Endothelial cell of umbilical vein (primary cell): ENCODE measurements around the gene YWHAH. TPM values are rescaled to one million over a fixed set of nuclear protein-coding genes. Genes with fewer than 3 reads are reported as not detected.

ENCODE experiments used
- BruUV-seq: library from RNA; stranded (reverse); fragments of 400-500 nt; replicated peaks from 2 replicates; lab custom pipeline; 2021; lab: Mats Ljungman, UMichigan
- CTCF ChIA-PET: fragments of 300-600, 350-600 bp; sonication (Branson Sonifier 250); formaldehyde crosslinking; loops from one replicate; lab custom pipeline; 2021; ENCODE audit warnings: antibody characterized with exemption, inconsistent platforms; lab: Charles Lee
- POLR2A ChIA-PET: fragments of 300-600, 350-600 bp; sonication (Branson Sonifier 250); formaldehyde crosslinking; loops from one replicate; lab custom pipeline; 2021; ENCODE audit warnings: antibody characterized with exemption, inconsistent platforms; lab: Charles Lee
- DNase-seq: peaks from one replicate; pipeline ENCODE4 v3.0.0-alpha.2; 2011; ENCODE audit warnings: low read depth, low spot score
- FAIRE-seq: peaks from 2 replicates; lab custom pipeline; 2011; peaks lifted over from hg19 to GRCh38; lab: Jason Lieb, UNC
- H2AFZ ChIP-seq: 2 replicates; pipeline ENCODE4 v1.6.0; 2012; ENCODE audit warnings: low read depth, low read length, control low read depth, inconsistent platforms
- H3K27ac ChIP-seq: 2 replicates; pipeline ENCODE4 v1.5.1; 2011; ENCODE audit warnings: low read depth, mild to moderate bottlenecking, control low read depth, low read length, moderate library complexity; ENCODE audit not compliant: insufficient read depth
- H3K27me3 ChIP-seq, 2 experiments: 2 replicates each; pipeline versions ENCODE4 v1.6.0 to v1.6.1; 2011; ENCODE audit warnings: low read length in 2 of 2, mixed read lengths in 1 of 2; ENCODE audit not compliant: control insufficient read depth in 2 of 2, insufficient read depth in 2 of 2
- H3K36me3 ChIP-seq, 2 experiments: 2 replicates in 1 of 2; 3 replicates in 1 of 2; pipeline ENCODE4 v1.5.1; 2011; ENCODE audit warnings: low read length in 2 of 2, mild to moderate bottlenecking in 1 of 2, moderate library complexity in 1 of 2; ENCODE audit not compliant: control insufficient read depth in 2 of 2, insufficient read depth in 2 of 2; ENCODE audit errors: extremely low read depth in 1 of 2
- H3K4me1 ChIP-seq: 3 replicates; pipeline ENCODE4 v1.5.1; 2011; ENCODE audit warnings: mild to moderate bottlenecking, low read length; ENCODE audit not compliant: control insufficient read depth, insufficient read depth; ENCODE audit errors: extremely low read depth
- H3K4me2 ChIP-seq: 2 replicates; pipeline ENCODE4 v1.6.1; 2011; ENCODE audit warnings: low read length, control low read depth, mixed read lengths; ENCODE audit not compliant: insufficient read depth
- H3K4me3 ChIP-seq, 3 experiments: fragments of 200-600 bp in 1 of 3; sonication (generic), shearing (Covaris generic) in 1 of 3; replicated peaks in 1 of 3; 2 replicates each; pipeline ENCODE4 v1.5.1; 2011 to 2016; ENCODE audit warnings: control low read depth in 3 of 3, low read length in 3 of 3, mild to moderate bottlenecking in 2 of 3, inconsistent platforms in 1 of 3, low read depth in 1 of 3, moderate library complexity in 1 of 3; ENCODE audit not compliant: insufficient read depth in 1 of 3
- H3K79me2 ChIP-seq: 2 replicates; pipeline ENCODE4 v1.6.0; 2012; ENCODE audit warnings: low read length, inconsistent platforms; ENCODE audit not compliant: control insufficient read depth, insufficient read depth
- H3K9ac ChIP-seq: replicated peaks from 2 replicates; pipeline ENCODE3; 2011; ENCODE audit warnings: low read length, control low read depth; ENCODE audit not compliant: insufficient read depth; ENCODE audit errors: extremely low read depth
- H3K9me1 ChIP-seq: replicated peaks from 3 replicates; pipeline ENCODE4 v1.6.0; 2011; ENCODE audit warnings: mild to moderate bottlenecking, low read length; ENCODE audit not compliant: control insufficient read depth, insufficient read depth; ENCODE audit errors: extremely low read depth
- H3K9me3 ChIP-seq: replicated peaks from 2 replicates; pipeline ENCODE4 v1.5.1; 2012; ENCODE audit warnings: low read length, inconsistent platforms; ENCODE audit not compliant: control insufficient read depth, insufficient read depth
- H4K20me1 ChIP-seq: replicated peaks from 2 replicates; pipeline ENCODE3; 2011; ENCODE audit warnings: mild to moderate bottlenecking, low read length; ENCODE audit not compliant: control insufficient read depth, insufficient read depth; ENCODE audit errors: extremely low read depth
- EZH2 ChIP-seq: IDR thresholded peaks from 2 replicates; pipeline ENCODE4 v1.6.1; 2012; ENCODE audit warnings: borderline replicate concordance, low read depth, mild to moderate bottlenecking, moderate library complexity, low read length, inconsistent platforms; ENCODE audit not compliant: severe bottlenecking
- MAX ChIP-seq: IDR thresholded peaks from 2 replicates; pipeline ENCODE4 v1.6.1; 2011; ENCODE audit not compliant: insufficient read depth, insufficient read length
- dilution Hi-C: fragments of 300-500 bp; cut with MboI; formaldehyde crosslinking; loops from one replicate; pipeline ENCODE4 v1.15.0; 2019; ENCODE audit warnings: low sequenced_read_pairs; ENCODE audit not compliant: extremely low pct_ligation_motif_present
- intact Hi-C: fragments of 100-400 bp; cut with micrococcal nuclease; formaldehyde crosslinking; loops from one replicate; pipeline ENCODE4 v1.10.0; 2022
- polyA plus RNA-seq, 4 experiments: library from polyadenylated mRNA; depleted of rRNA in 3 of 4; stranded (reverse) in 3 of 4; unstranded in 1 of 4; fragments of >200 nt; gene quantifications; 2 replicates each; pipeline versions ENCODE4 v1.2.1 to v1.2.3, GENCODE V29; 2011 to 2012; ENCODE audit warnings: missing spikeins in 1 of 4
- small RNA-seq: library from RNA; depleted of rRNA; stranded (forward); fragments of <200 nt; gene quantifications from one replicate; pipeline ENCODE3, GENCODE V24; 2012; ENCODE audit warnings: low replicate concordance, low read depth; ENCODE audit not compliant: insufficient read depth, insufficient read length
- total RNA-seq: library from RNA; stranded (reverse); gene quantifications from 2 replicates; pipeline ENCODE4 v1.2.3, GENCODE V29; 2021
- TF ChIP-seq, protein P1 (sequence below), 2 donors: IDR thresholded peaks; 1 replicate in 1 of 2; 2 replicates in 1 of 2; pipeline ENCODE4 v1.5.1; 2011; ENCODE audit warnings: low read length in 2 of 2, mild to moderate bottlenecking in 2 of 2, moderate library complexity in 2 of 2, control low read depth in 1 of 2, inconsistent platforms in 1 of 2, low read depth in 1 of 2; ENCODE audit not compliant: insufficient read depth in 1 of 2; ENCODE audit errors: extremely low read depth in 1 of 2

The YWHAH gene
- total and polyA plus RNA-seq, 2 donors (not counting 3 experiments of a cell fraction or from before 2014, with no cell fraction given) = 73.6 to 170 TPM

GRCh38 chr22:32005453-32005852 lies 61.1 kb downstream of the YWHAH start:
- Histone ChIP-seq H3K9me3 (no peaks in the 10 kb centered on the region), H3K4me2 (no peak overlapping the region), H3K9me1 (no peaks in the 10 kb centered on the region), H3K4me1 (no peaks in the 10 kb centered on the region), H3K79me2 (no peaks in the 10 kb centered on the region), H3K36me3 (no peaks in the 10 kb centered on the region), H3K27ac (no peak overlapping the region), H3K9ac (no peak overlapping the region), H2AFZ (no peak overlapping the region), H3K4me3 (no peak overlapping the region), H3K27me3 (no peaks in the 10 kb centered on the region), H4K20me1 (no peaks in the 10 kb centered on the region)
- no TSS peak for BruUV-seq
- CTCF ChIA-PET = no interaction called here
- TF ChIP-seq EZH2 (no peak), MAX (no peak)
- TF ChIP-seq, protein P1, sequence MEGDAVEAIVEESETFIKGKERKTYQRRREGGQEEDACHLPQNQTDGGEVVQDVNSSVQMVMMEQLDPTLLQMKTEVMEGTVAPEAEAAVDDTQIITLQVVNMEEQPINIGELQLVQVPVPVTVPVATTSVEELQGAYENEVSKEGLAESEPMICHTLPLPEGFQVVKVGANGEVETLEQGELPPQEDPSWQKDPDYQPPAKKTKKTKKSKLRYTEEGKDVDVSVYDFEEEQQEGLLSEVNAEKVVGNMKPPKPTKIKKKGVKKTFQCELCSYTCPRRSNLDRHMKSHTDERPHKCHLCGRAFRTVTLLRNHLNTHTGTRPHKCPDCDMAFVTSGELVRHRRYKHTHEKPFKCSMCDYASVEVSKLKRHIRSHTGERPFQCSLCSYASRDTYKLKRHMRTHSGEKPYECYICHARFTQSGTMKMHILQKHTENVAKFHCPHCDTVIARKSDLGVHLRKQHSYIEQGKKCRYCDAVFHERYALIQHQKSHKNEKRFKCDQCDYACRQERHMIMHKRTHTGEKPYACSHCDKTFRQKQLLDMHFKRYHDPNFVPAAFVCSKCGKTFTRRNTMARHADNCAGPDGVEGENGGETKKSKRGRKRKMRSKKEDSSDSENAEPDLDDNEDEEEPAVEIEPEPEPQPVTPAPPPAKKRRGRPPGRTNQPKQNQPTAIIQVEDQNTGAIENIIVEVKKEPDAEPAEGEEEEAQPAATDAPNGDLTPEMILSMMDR (IDR thresholded peaks at IDR 0.05; ENCODE audit: extremely low read depth in 1 of 2, insufficient read depth in 1 of 2, low read depth in 1 of 2, low read length in 2 of 2) = no peak
- POLR2A ChIA-PET = no interaction called here
- FAIRE-seq (no peak), DNase-seq (no peak)
- intact Hi-C loops (no loop called here), dilution Hi-C loops (no loop called here)

Small RNA genes lying within 50 kb of the gene (small RNA-seq; reads per million reads assigned to genes)
- gene RN7SL305P = not detected

Other genes starting within 250 kb of the YWHAH start
- 47.5 and 53.8 TPM in 2 replicates for gene PRR14L, start 194.4 kb upstream of the YWHAH start, total RNA-seq
- gene PRR14L, start 194.4 kb upstream of the YWHAH start, polyA plus RNA-seq = 10.9 and 13.1 TPM in 2 replicates
- gene DEPDC5, start 190.5 kb upstream of the YWHAH start, total RNA-seq = 28.6 and 36.6 TPM in 2 replicates
- gene DEPDC5, start 190.5 kb upstream of the YWHAH start, polyA plus RNA-seq = 12.0 and 13.1 TPM in 2 replicates
- not detected in 2 replicates for gene SLC5A1, start 98.7 kb downstream of the YWHAH start, total RNA-seq
- not detected in 2 replicates for gene SLC5A1, start 98.7 kb downstream of the YWHAH start, polyA plus RNA-seq
- not detected in 2 replicates for gene C22orf42, start 214.8 kb downstream of the YWHAH start, total RNA-seq
- gene C22orf42, start 214.8 kb downstream of the YWHAH start, polyA plus RNA-seq = not detected in 2 replicates